Femur (tissue), 1 donor: Measurements from ENCODE around the gene RAMP3.
"Not testable (repeated sequence)": the region's sequence is repeated elsewhere in the genome, so short reads cannot be mapped to it uniquely, and the experiment has no call there.

ENCODE experiments used
- DNase-seq: peaks from one replicate; pipeline ENCODE4 v3.0.0-alpha.2; 2017

Gene RAMP3, protein sequence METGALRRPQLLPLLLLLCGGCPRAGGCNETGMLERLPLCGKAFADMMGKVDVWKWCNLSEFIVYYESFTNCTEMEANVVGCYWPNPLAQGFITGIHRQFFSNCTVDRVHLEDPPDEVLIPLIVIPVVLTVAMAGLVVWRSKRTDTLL

DNA sequence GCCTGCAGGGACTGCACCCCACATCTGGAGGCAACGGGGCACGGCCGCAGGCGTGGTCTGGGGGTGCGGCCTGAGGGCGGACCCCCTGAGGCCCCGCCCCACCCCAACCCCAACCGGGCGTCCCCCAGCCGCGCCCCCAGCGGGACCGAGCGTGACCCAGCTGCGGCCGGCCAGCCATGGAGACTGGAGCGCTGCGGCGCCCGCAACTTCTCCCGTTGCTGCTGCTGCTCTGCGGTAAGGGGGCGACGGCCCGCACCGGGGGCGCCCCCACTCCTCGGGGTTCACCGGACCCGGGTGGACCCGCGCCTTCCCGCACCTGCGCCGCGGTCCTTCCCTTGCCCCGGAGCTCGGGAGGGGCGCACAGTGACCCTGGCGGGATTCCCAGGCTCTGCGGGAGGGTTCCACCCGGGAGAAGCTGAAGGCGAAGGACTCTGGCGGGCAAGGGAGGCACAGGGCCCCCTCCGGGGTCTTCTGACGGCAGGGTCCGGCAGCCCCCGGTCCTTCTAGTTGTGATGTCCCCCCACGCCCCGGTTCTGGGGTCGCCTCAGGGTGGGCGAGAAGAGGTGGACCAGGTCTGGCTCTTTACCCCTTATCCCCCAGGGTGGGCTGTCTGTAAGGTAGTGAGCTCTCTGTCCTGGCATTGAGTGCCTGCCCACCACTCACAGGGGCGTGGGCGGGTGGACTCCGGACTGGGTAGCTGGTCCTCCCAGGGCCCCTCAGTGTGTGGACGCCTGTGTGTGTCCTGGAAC lies at the start of gene RAMP3:
Gene RAMP3, plus strand, starts transcription at position 139 of the 749 bp plus-strand sequence. Its CDS starts 38 bp downstream, at position 177.
- no peak for DNase-seq

DNA sequence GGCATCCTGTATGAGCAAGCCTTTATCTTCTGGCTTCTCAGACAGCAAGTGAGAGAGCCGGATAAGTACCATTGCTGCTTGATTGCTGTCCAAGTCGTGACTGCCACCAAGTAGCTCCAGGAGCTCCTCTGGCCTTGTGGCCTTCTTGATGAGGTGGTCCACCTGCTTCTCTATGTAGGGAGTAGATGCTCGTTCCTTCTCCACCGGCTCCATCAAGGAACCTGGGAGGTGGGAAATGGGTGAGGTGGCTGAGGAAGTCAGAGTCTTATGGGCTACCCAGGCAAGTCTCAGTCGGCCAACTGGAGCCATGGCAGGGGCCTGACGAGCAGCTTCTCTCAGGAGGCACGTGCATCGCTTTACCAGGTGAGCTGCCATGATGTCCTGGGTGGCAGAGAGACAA lies 48.7 kb upstream of the RAMP3 start:
- no peak for DNase-seq

DNA sequence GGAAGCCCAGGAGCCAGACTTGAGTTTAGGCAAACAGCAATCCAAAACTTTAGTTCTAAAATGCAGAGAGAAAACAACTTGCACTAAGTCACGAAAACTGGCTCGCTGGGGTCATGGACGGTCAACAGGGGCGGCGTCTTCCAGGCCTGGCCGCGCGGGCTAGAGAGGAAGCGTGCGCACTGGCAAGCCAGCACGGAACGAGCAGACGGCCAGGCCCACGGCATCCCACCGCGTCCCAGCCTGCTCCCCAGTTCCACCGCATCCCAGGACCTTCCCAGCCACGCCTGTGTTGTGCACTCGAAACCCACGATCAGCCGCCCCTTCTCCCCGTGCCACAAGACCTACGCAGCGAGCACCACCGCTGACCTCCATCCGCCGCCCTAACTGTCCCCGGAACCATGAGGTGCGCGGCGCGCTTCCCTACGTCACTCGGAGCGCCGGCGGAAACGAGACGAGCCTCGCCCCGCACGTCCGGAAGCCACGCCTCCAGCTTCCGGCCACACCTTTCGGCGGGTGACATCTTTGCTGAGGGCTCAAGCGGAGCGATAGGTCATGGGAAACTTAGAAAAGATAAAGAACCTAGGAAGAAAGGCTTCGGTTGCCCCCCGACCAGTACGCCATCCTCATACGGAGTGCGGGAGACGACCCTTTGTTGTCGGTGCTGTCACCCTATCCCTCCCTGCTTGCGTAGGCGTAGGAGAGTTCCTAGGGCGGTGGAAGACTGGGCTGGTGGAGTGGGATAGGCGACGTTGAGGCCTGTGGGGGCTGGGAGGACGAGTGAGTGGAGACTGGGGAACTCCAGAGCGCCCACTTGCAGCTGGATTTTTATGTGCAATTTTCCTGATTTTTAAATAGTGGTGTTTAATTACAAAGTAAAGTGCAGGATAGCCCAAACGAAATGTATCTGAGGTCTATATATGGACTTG lies 46.0 kb upstream of the RAMP3 start, which contains the start of gene TBRG4:
Gene TBRG4, minus strand, starts transcription at position 400 of the 926 bp plus-strand sequence. CDS start 2,460 bp downstream, outside the sequence.
- peak; percentile 97 for DNase-seq

DNA sequence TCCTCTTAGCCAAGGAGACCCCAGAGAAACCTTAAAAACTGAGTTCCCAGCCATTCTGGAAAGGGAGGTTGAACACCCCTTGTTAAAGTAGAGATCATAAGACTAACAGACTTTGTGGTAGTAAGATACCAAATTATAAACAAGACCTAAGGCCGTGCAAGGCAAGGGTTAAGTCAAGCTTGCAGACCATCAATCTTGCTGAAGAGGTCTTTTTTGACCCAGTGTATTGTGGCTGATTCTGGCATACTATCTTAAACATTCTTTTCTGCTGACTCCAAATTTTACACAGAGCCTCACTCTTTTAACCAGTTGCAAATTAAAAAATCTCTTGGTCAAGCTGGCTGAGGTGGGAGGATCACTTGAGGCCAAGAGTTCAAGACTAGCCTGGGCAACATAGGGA lies 44.9 kb upstream of the RAMP3 start:
- no peak for DNase-seq

DNA sequence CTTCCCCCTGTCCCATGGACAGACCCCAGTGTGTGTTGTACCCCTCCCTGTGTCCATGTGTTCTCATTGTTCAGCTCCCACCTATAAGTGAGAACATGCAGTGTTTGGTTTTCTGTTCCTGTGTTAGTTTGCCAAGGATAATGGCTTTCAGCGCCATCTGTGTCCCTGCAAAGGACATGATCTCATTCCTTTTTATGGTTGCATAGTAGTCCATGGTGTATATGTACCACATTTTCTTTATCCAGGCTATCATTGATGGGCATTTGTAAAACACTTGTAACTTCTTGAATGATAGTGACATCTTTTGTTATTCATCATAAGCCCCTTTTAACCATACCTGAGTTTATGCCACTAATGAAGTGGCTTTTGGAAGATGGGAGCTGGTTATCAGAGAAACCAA lies 43.3 kb upstream of the RAMP3 start:
- DNase-seq = not testable (repeated sequence)

DNA sequence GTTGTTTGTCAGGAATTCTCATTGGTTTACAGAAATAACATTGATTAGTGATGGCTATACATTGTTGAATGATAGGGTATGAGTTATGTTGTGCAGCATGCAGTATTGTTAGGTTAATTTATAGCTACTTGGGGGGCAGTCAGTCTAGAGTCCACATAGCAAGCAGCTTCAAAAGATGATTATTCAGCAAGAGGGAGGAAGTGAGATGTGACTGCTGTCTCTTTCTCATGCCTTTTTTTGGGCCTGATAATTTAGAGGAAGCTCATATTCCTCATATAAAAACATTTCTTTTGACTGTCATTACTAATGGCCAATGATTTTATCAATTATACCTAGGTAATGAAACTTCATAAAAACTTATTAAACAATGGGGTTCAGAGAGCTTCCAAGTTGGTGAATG lies 42.7 kb upstream of the RAMP3 start:
- no peak for DNase-seq

DNA sequence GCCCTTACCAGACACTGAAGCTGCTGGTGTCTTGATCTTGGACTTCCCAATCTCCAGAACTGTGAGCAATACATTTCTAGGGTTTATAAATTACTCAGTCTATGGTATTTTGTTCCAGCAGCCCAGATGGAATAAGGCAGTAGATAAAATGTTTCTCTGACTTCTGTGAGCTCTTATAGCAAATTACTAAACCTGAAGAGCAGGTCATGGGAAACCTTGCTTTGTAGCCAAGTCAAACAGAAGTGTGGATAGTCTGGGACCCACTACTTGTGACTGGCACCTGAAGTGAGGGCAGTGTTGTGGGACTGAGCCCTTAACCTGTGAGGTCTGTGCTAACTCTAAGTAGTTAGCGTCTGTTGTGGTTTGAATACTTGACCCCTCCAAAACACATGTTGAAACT lies 41.5 kb upstream of the RAMP3 start:
- no peak for DNase-seq

DNA sequence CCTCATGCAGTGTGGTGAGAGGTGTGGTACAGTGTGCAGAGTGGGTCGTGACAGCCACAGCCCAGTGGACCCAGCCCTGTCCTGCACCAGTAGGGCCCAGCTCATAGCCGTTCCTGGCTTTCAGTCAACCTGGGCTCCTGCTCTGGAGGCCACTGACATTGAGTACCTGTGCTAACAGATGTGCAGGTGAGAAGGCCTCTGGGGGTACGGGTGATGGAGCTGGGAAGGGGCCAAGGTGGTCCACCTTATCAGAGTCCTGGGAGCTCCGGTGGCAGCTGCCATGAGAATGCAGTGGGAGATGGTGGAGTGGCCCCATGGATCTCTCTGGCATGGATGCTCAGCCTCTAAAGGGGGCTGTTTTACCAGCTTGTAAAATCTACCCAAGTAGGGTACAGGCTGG lies 40.0 kb upstream of the RAMP3 start:
- no peak for DNase-seq

DNA sequence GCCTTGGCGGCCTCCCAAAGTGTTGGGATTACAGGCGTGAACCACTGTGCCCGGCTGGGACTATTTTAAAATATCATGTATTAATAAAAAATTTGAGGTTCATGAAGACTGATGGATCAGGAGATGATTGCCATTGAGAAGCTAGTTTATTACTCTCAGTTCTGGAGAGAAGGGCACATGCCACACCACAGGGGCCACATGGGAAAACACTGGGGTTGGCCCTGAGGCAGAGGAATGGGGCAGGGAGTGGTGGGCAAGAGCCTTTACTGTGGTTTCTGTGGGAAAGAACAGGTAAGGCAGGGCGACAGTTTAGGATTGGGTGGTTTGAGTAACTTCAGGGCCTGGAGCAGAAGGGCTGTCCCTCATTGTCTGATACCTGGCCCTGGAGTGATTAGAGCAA lies 39.3 kb upstream of the RAMP3 start:
- no peak for DNase-seq

DNA sequence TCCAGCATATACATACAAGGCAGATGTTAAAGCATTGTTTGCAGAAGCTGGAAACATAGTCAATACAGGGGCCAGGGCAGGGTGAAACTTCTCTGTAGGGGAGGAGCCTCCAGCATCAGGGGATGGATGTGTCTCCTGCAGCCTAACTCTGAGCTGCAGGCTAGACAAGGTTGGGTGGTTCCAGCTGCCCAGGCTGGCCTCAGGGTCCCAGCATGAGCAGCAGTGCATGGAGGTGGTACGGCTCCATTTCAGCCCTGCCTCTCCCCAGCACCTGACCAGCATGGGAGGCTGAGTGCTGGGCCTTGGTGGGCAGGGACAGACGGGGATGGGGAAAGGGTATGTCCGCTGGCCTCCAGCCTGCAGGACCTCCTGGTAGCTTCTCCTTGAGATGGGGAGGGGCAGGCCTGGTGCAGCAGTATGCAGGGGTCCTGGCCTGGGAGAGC lies 38.7 kb upstream of the RAMP3 start:
- no peak for DNase-seq

DNA sequence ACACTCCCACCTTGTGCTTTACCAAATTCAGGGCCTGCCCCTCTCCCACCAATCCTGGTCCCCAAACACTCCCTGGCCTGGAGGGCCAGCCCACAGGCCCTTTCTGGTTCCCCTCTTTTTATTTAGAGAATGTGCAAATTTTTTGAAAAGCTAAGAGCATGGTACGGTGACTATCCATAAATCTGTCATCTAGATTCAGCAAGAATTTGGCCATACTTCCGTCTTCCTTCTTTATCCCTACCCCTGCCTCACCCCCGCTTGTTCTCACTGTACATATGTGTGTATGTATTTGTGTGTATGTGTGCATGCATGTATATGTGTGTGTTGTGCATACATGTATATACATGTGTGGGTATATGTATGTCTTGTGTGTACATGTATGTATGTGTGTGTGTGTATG lies 38.0 kb upstream of the RAMP3 start:
- DNase-seq = no peak

DNA sequence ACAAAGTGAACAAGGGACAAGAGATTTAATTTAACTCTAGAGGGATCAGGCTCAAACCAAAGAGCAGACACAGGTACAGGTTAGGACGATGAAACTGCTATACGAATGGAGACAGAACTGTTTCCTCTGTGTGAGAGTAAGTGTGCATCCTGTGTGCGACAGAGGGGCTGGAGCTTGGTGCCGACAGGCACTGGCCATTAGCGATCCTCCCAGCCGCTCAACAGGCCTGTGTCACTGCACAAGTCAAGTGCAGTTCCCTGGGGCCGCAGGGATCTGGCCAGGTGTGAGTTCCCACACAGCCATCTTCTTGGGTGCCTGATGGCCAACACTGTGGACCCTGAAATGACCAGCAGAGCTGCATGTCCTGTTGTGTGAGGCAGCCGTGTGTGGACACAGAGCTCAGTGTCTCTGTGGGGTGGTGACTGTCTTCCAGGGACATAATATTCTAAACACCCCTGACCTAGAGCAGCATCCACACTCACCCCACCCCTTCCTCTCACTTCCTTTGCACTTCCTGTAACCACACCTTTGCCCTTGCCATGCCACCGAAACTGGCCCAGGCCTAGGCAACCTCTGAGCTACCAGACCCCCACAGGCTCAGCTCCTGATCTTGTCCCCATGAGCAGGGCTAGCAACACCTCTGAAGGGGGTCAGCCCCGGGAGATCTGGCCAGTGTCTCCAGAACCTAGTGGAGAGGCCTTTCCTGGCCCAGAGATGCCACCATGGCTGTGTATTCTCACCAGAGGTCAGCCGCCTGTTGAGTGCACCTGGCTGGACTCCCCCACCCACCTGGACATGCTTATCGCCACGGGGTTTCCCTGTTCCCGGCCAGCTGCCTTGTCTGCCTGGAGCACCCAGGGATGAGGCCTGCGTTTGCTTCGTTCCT lies 34.4 kb upstream of the RAMP3 start:
- no peak for DNase-seq

DNA sequence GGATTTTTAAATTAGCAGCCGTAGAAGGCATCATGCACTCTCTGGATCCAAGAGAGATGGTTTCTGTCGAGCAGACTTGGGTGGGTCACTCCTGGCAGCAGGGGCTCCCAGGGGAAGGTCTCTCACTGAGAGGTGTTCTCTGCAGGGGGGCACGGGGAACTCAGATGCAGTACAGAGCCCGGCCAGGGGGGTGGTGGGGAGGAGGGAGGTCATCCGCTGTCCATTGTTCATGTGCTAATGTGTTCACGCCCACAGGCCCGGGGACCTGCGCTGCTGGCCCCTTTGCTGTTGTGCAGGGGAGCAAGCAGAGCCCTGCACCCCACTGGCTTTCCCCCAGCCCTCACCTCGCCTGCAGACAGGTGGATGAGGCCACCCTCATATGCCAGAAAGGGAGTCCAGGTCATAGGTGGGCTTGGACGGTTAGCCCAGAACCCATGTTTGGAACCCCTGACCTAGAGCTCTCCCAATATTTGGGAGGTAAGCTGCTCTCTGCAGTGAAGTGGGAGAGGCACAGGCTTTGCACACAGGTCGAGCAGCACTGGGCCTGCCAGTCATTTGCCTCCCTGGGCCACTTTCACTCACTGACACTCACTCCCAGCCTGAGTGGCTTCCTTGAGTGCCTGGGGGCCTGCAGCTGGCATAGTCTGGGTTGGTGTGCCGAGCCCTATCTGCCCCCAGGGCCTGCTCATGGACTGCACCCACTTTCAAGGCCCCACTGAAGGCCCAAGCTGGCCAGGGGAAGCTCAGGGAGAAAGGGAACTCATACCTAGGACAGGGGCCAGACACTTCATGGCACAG lies 33.5 kb upstream of the RAMP3 start:
- no peak for DNase-seq

DNA sequence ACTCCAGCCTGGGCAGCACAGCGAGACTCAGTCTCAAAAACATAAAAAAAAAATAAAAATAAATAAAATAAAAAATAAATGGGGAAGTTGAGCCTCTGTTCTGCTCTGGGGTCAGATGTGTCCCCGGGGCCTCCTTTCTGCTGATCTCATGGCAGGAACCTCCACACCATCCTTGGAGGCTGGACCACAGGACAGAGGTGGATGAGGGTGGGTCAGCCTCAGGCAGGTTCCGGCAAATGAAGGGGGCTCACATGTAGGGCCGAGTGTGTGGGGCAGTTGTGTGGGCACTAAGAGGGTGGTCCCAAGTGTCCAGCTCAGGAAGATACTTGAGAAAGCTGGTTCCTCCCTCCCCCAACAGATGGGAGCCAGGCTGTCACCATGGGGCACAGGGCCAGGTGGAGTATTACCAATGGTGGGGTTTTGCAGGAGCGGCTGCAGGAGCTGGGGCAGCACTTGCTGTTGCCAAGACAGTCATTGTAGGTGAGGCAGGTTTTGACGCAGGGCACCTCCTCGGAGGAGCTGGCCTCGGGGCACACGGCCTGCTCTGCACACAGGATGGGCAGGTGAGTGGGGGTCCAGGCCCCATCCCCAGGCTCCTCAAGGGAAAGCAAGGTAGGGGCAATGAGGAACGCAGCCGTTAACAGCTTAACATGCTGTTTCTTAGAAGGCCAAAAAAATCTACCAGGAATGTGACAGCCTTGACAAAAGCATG lies 32.2 kb upstream of the RAMP3 start:
- DNase-seq = no peak

DNA sequence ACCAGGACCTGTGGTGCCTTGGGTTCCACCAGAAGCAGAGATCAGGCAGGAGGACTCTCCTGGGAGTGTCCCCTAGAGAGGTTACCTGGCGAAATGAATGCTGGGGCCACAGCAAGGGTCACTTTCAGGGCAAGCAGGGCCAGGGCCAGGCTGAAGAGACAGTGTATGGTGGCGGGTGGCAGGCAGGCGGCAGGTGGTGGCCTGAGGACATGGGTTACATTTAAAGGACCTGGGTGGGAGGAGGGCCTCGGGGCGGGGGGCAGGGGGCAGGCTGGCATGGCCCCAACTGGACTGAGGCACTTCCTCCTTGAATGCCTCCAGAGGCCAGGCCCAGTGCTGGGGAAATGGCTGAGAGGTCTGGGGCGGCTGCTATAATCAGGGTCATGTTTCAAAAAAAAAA lies 31.4 kb upstream of the RAMP3 start:
- DNase-seq = no peak

DNA sequence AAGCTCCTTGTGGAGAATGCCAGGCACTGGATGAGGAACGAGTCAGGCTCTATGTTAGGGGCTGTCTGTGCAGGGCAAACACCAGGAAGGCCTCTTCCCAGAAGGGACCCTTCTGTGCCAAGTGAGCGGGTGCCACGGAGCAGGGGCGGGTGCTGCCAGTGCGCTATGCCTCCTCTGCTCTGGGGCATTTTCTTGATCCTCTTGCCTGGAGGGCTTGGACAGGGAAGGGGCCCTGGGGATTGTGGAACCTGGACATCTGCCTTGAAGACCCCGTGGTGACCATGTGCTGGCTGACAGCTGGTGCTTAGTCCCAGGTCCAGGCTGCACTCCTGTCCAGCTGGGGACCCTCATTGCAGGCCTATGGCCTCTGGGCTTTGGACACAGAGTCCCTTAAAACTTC lies 30.7 kb upstream of the RAMP3 start:
- no peak for DNase-seq

DNA sequence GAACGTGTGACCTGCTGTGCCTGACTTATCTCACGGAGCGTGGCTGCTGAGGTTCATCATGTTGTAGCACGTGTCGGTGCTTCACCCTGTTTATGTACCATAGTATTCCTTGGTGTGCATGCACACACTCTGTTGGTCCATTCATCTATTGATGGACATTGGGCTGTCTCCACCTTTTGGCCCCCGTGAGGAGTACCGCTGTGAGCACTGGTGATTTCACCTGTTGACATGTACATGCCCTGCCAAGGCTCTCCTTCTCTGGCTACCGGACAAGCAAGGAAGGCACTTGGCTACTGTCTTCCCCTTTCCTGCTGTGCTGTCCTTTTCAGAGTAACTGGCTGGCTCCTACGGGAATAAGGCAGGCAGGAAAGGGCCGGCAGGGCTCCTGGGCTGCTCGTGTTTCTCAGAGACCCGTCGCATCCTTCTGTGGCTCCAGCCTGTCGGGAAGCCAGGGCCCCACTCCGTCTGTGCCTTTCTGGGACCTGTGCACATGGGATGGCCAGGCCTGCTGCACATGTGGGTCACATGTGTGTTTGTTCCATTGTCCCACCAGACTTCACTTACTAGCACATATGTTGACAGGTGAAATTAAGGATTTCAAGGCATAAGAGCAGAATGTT lies 28.3 kb upstream of the RAMP3 start:
- DNase-seq = no peak

DNA sequence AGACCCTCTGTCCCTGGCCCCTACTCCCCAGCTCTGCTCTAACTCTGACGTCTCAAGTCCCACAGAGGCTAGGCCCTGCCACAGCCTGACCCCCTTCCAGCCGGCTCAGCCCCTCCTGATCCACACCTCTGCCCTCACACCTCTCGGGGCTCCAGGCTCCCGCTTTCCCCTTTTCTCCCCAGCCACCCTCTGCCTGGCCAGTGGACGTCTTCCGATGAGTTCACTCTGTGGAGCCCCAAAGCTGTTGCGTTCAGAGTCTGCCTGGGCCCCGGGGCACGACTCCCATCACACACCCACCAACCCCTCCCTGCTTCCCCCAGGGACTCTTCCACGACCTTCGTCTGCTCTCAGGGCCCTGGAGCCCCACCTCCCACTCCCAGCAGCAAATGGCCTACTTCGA lies 27.7 kb upstream of the RAMP3 start:
- no peak for DNase-seq

DNA sequence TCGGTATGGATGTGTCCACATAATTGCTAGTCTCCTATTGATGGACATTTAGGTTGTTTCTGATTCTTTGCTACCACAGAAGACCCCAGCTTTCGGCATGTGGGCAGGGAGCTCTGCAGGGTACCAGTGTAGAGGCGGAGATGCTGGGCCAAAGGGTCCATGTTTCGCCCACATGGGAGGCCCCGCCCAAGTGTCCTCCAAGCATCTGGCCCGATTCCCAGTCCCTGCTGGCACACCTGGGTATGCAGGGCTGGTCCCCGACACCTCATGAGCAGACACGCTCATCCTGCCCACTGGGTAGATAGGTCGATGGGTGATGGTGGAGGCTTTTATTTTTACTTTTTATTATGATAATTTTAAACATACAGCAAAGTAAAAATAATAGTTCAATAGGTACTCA lies 26.7 kb upstream of the RAMP3 start:
- DNase-seq = no peak

DNA sequence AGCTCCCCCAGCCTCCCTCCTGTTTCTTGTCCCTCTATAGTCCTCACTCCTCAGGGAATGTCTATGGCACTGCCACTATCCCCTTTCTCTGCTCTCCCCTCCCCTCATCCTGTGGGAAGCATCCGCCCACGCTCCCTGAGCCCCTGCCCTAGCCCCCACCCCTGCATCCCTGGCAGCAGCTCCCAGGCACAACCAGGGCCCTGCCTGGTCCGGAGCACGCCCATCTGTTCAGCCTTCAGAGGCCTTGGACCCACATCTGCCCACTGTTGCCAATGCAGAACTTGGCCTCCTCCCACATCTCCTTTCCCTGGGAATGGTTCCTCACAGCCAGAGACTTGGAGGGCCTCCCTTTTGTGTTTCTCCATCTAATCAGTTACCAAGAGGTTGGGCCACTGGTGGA lies 25.7 kb upstream of the RAMP3 start:
- DNase-seq = no peak
